ENCODE measurements around the gene EXO1.
"Not testable (repeated sequence)": the region's sequence is repeated elsewhere in the genome, so short reads cannot be mapped to it uniquely, and the experiment has no call there.

DNA sequence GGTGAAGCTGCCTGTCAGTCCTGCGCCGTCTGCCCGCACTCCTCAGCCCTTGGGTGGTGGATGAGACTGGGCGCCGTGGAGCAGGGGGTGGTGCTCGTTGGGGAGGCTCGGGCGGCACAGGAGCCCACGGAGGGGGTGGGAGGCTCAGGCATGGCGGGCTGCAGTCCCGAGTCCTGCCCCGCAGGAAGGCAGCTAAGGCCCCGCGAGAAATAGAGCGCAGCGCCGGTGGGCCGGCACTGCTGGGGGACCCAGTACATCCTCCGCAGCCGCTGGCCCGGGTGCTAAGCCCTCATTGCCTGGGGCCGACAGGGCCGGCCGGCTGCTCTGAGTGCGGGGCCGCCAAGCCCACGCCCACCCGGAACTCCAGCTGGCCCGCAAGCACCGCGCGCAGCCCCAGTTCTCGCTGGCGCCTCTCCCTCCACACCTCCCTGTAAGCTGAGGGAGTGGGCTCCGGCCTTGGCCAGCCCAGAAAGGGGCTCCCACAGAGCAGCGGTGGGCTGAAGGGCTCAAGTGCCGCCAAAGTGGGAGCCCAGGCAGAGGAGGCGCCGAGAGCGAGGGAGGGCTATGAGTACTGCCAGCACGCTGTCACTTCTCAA, 7.6 kb downstream of the EXO1 start:
- TF ChIP-seq EZH2phosphoT487 (IDR thresholded peaks at IDR 0.05; ENCODE audit: borderline replicate concordance); CTCF (IDR thresholded peaks at IDR 0.05 in 2 of 3, conservative IDR thresholded peaks at IDR 0.05 in 1 of 3; ENCODE audit: borderline replicate concordance in 1 of 3, insufficient read depth in 1 of 3, low read depth in 2 of 3, low read length in 2 of 3); SRF (IDR thresholded peaks at IDR 0.05; ENCODE audit: low read depth); ZNF274 (IDR thresholded peaks at IDR 0.05; ENCODE audit: low read depth, low read length); YY1 (IDR thresholded peaks at IDR 0.05; ENCODE audit: extremely low read depth, insufficient replicate concordance, low read depth, low read length): not testable (repeated sequence)

Measured in HCT116 (cell line).